ENCODE measurements around the gene ERFL. TPM values are rescaled to one million over a fixed set of nuclear protein-coding genes. Genes with fewer than 3 reads are reported as not detected.

ERFL gene
- polyA plus RNA-seq, 1 of the 3 experiments (the other 2 are of a cell fraction) = 0.07 TPM

- TF ChIP-seq FOXJ3 (CRISPR knock-in tag; IDR thresholded peaks at IDR 0.05) (no peak), MXI1 (IDR thresholded peaks at IDR 0.05; ENCODE audit: low read depth, low read length) (peak; percentile 74), SMC3 (IDR thresholded peaks at IDR 0.05; ENCODE audit: low read depth, low read length) (no peak), ZBTB33 (IDR thresholded peaks at IDR 0.05; ENCODE audit: borderline replicate concordance, low read depth) (peak; percentile 97), GABPA (IDR thresholded peaks at IDR 0.05; ENCODE audit: low read depth) (peak; percentile 95), EZH2phosphoT487 (IDR thresholded peaks at IDR 0.05; ENCODE audit: borderline replicate concordance, low read depth) (no peak), FOXM1 (IDR thresholded peaks at IDR 0.05; ENCODE audit: low read depth) (no peak), FOSL2 (IDR thresholded peaks at IDR 0.05; ENCODE audit: borderline replicate concordance, low read depth) (no peak), JUND (IDR thresholded peaks at IDR 0.05) (no peak), RCOR1 (IDR thresholded peaks at IDR 0.05; ENCODE audit: low read length) (no peak), GATA2 (CRISPR knock-in tag; IDR thresholded peaks at IDR 0.05) (no peak), TCF12 (IDR thresholded peaks at IDR 0.05) (peak; percentile 40; the same call in 1 of the 2 replicates), MAX (IDR thresholded peaks at IDR 0.05; ENCODE audit: low read depth) (peak; percentile 87), MEF2A (IDR thresholded peaks at IDR 0.05; ENCODE audit: borderline replicate concordance, low read depth) (no peak), SIN3A (IDR thresholded peaks at IDR 0.05; ENCODE audit: borderline replicate concordance, low read depth, low read length) (peak; percentile 99), TEAD4 (IDR thresholded peaks at IDR 0.05; ENCODE audit: borderline replicate concordance, insufficient read depth) (no peak), TAF1 (IDR thresholded peaks at IDR 0.05; ENCODE audit: borderline replicate concordance, low read depth, low read length) (peak; percentile 98), IRF3 (IDR thresholded peaks at IDR 0.05; ENCODE audit: low read depth, low read length) (no peak), USF1 (IDR thresholded peaks at IDR 0.05; ENCODE audit: borderline replicate concordance, low read depth) (no peak), PBX3 (IDR thresholded peaks at IDR 0.05) (0 out of 2 replicates have a peak, but pooled peaks have one; percentile 19)
These were observed 68.4 kb downstream of the ERFL start, which contains the start of gene RPS19 (continued) for GRCh38 chr19:41859618-41860418.
